K562 (cell line): ENCODE measurements around the gene CFDP1. TPM values are rescaled to one million over a fixed set of nuclear protein-coding genes. Genes with fewer than 3 reads are reported as not detected.

Source experiments
- ATF4 ChIP-seq: fragments of 450-650 bp; formaldehyde crosslinking; IDR thresholded peaks from 2 replicates; pipeline ENCODE4 v1.4.0; 2022; ENCODE audit warnings: mild to moderate bottlenecking, moderate library complexity
- CBX1 ChIP-seq: sonication (generic); IDR thresholded peaks from 2 replicates; pipeline ENCODE4 v1.6.1; 2016; ENCODE audit warnings: antibody characterized with exemption, low read depth, mild to moderate bottlenecking
- FOXJ2 ChIP-seq: fragments of 200-800 bp; sonication (Bioruptor generic); IDR thresholded peaks from 2 replicates; pipeline ENCODE4 v1.6.1; 2016; ENCODE audit warnings: missing genetic modification characterization, missing compliant biosample characterization
- FUS ChIP-seq: fragments of 200-400 bp; formaldehyde crosslinking; optimal IDR thresholded peaks from 2 replicates; pipeline ENCODE3; 2017; ENCODE audit warnings: low read depth, low read length
- GTF2E2 ChIP-seq: fragments of 200-800 bp; sonication (Bioruptor generic); IDR thresholded peaks from 2 replicates; pipeline ENCODE4 v1.6.1; 2016; ENCODE audit warnings: missing genetic modification characterization, missing compliant biosample characterization
- NR2C2 ChIP-seq, 2 experiments: fragments of 200-800 bp in 1 of 2; sonication (Bioruptor generic) in 1 of 2; sonication (generic) in 1 of 2; formaldehyde crosslinking in 1 of 2; IDR thresholded peaks; 2 replicates each; pipeline versions ENCODE4 v1.6.1 to v1.8.0; 2016 to 2022; ENCODE audit warnings: mild to moderate bottlenecking in 1 of 2, missing compliant biosample characterization in 1 of 2, missing genetic modification characterization in 1 of 2, missing genetic modification reagents in 1 of 2
- RAD21 ChIP-seq, 2 experiments: fragments of 250-450 bp in 1 of 2; fragments of 450-650 bp in 1 of 2; sonication (Bioruptor Pico) in 1 of 2; formaldehyde crosslinking in 1 of 2; IDR thresholded peaks in 1 of 2; conservative IDR thresholded peaks in 1 of 2; 2 replicates each; pipeline versions ENCODE4 v1.4.0 to v1.8.0; 2020 to 2022; ENCODE audit warnings: mild to moderate bottlenecking in 2 of 2, moderate library complexity in 1 of 2
- SREBF1 ChIP-seq: fragments of 150-350 bp; IDR thresholded peaks from 2 replicates; pipeline ENCODE4 v1.6.1; 2014; ENCODE audit warnings: antibody characterized with exemption, low read depth, low read length, borderline replicate concordance
- TGIF2 ChIP-seq: sonication (generic); formaldehyde crosslinking; IDR thresholded peaks from 2 replicates; pipeline ENCODE4 v1.8.1; 2022; ENCODE audit warnings: mild to moderate bottlenecking, missing genetic modification reagents, moderate library complexity
- ZNF140 ChIP-seq: fragments of 250-450 bp; sonication (Bioruptor Pico); IDR thresholded peaks from 2 replicates; pipeline ENCODE4 v1.8.0; 2021; ENCODE audit warnings: moderate library complexity, mild to moderate bottlenecking, inconsistent platforms
- ZNF175 ChIP-seq: fragments of 200-800 bp; sonication (Bioruptor generic); IDR thresholded peaks from 2 replicates; pipeline ENCODE4 v1.6.1; 2016; ENCODE audit warnings: low read depth, mild to moderate bottlenecking, missing genetic modification characterization, missing compliant biosample characterization
- ZNF274 ChIP-seq: IDR thresholded peaks from 2 replicates; pipeline ENCODE4 v1.6.1; 2011; ENCODE audit warnings: low read depth, mild to moderate bottlenecking, low read length, moderate library complexity, borderline replicate concordance
- ZNF277 ChIP-seq: fragments of 250-450 bp; sonication (Bioruptor Pico); IDR thresholded peaks from 2 replicates; pipeline ENCODE4 v1.8.0; 2022; ENCODE audit warnings: inconsistent platforms, mild to moderate bottlenecking, moderate library complexity, borderline replicate concordance
- ZNF589 ChIP-seq: fragments of 200-800 bp; sonication (Bioruptor generic); IDR thresholded peaks from 2 replicates; pipeline ENCODE4 v1.6.1; 2016; ENCODE audit warnings: low read depth, missing genetic modification characterization, missing compliant biosample characterization
- ZNF644 ChIP-seq: fragments of 200-800 bp; sonication (Bioruptor generic); IDR thresholded peaks from 2 replicates; pipeline ENCODE4 v1.6.1; 2016; ENCODE audit warnings: low read depth, missing genetic modification characterization, missing compliant biosample characterization
- ZNF717 ChIP-seq: fragments of 250-450 bp; sonication (Bioruptor Pico); IDR thresholded peaks from 2 replicates; pipeline ENCODE4 v1.5.0; 2021
- ZNF77 ChIP-seq: fragments of 250-450 bp; sonication (Bioruptor Pico); IDR thresholded peaks from 2 replicates; pipeline ENCODE4 v1.5.0; 2020
- polyA plus RNA-seq, 8 experiments: library from polyadenylated mRNA; depleted of rRNA in 4 of 8; stranded (reverse) in 5 of 8; unstranded in 3 of 8; fragments of >200 nt; fragmentation: Nextera tagmentation in 2 of 8; fragmentation: Illumina TruSeq in 1 of 8; extraction: Ambion mirVana in 2 of 8; extraction: Trizol in 1 of 8; gene quantifications; 2 replicates each; pipeline versions ENCODE4 v1.2.1 to v1.2.3, GENCODE V29; 2011 to 2014; ENCODE audit warnings: inconsistent platforms in 1 of 8, missing spikeins in 1 of 8
- total RNA-seq, 7 experiments: library from RNA; depleted of rRNA in 6 of 7; stranded (reverse); fragments of >200 nt in 6 of 7; fragmentation: Illumina TruSeq in 2 of 7; extraction: Trizol in 2 of 7; gene quantifications; 2 replicates each; pipeline versions ENCODE4 v1.2.1 to v1.2.3, GENCODE V29; 2011 to 2021; ENCODE audit warnings: low replicate concordance in 1 of 7
- TF ChIP-seq, protein P1 (sequence below): sonication (generic); formaldehyde crosslinking; IDR thresholded peaks from 2 replicates; pipeline ENCODE4 v1.8.1; 2023; ENCODE audit warnings: mild to moderate bottlenecking, missing genetic modification reagents, moderate library complexity
- TF ChIP-seq, protein P2 (sequence below): fragments of 250-450 bp; sonication (Bioruptor Pico); IDR thresholded peaks from 2 replicates; pipeline ENCODE4 v1.5.0; 2022; ENCODE audit warnings: mild to moderate bottlenecking
- TF ChIP-seq, protein P3 (sequence below): fragments of 250-450 bp; sonication (Bioruptor Pico); IDR thresholded peaks from 2 replicates; pipeline ENCODE4 v1.4.0; 2020; ENCODE audit warnings: borderline replicate concordance

The CFDP1 gene
- total and polyA plus RNA-seq, 9 of the 15 experiments (the other 6 are each of a cell fraction or from before 2014, with no cell fraction given), result 31.5 to 78.4 (median 61.7) TPM

DNA sequence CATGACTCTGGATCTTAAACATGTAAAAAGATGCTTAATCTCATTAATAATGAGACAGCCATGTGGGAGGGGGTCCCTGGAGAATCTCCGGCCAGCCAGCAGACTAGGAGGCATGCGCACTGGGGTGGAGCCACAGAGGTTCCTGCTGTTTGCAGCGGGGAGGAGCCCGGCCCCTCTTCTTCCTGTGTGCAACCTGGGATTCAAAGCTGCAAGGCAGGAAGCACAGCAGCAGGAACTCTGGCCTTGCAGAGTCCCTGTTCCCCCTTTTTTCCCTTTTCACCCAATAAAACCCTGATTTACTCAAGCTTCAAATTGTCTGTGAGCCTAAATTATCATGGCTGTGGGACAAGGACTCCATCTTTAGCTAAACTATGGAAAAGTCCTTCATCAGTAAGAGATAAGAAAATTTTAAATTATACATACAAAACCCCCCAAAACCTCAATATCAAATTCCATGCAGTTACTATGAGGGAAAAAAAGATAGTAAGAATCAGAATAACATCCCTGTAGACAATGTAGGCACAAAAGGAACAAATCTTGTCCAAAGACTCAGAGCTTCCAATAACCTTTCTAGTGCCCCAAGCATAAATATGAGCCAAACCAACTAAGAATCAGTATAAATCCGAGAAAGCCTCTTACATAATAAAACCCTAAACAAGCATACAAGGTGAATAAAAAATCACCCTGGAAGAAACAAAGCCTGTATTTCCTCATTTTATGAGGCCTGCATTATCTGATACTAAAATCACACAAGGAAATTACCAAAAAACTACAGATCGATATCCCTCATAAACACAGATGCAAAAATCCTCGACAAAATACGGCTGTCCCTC is 12.1 kb downstream of the CFDP1 start (continued):
- no peak for TF ChIP-seq ZNF644 (tag)
- no peak for TF ChIP-seq ZNF589 (CRISPR knock-in tag)
- no peak for TF ChIP-seq FUS
- no peak for TF ChIP-seq TGIF2 (CRISPR knock-in tag)
- TF ChIP-seq ZNF175 (CRISPR knock-in tag), result no peak
- no peak for TF ChIP-seq ZNF274
- no peak for TF ChIP-seq ATF4
- TF ChIP-seq RAD21 (CRISPR knock-in tag; conservative IDR thresholded peaks at IDR 0.05 in 1 of 2, IDR thresholded peaks at IDR 0.05 in 1 of 2), result no peak
- TF ChIP-seq CBX1, result no peak
- no peak for TF ChIP-seq GTF2E2 (tag)
- TF ChIP-seq ZNF140 (CRISPR knock-in tag), result no peak
- no peak for TF ChIP-seq ZNF77
- TF ChIP-seq ZNF717 (CRISPR knock-in tag), result no peak
- no peak for TF ChIP-seq ZNF277
- TF ChIP-seq FOXJ2, result no peak
- TF ChIP-seq, protein P1, sequence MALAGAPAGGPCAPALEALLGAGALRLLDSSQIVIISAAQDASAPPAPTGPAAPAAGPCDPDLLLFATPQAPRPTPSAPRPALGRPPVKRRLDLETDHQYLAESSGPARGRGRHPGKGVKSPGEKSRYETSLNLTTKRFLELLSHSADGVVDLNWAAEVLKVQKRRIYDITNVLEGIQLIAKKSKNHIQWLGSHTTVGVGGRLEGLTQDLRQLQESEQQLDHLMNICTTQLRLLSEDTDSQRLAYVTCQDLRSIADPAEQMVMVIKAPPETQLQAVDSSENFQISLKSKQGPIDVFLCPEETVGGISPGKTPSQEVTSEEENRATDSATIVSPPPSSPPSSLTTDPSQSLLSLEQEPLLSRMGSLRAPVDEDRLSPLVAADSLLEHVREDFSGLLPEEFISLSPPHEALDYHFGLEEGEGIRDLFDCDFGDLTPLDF (CRISPR knock-in tag), result no peak
- TF ChIP-seq, protein P2, sequence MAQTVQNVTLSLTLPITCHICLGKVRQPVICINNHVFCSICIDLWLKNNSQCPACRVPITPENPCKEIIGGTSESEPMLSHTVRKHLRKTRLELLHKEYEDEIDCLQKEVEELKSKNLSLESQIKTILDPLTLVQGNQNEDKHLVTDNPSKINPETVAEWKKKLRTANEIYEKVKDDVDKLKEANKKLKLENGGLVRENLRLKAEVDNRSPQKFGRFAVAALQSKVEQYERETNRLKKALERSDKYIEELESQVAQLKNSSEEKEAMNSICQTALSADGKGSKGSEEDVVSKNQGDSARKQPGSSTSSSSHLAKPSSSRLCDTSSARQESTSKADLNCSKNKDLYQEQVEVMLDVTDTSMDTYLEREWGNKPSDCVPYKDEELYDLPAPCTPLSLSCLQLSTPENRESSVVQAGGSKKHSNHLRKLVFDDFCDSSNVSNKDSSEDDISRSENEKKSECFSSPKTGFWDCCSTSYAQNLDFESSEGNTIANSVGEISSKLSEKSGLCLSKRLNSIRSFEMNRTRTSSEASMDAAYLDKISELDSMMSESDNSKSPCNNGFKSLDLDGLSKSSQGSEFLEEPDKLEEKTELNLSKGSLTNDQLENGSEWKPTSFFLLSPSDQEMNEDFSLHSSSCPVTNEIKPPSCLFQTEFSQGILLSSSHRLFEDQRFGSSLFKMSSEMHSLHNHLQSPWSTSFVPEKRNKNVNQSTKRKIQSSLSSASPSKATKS (CRISPR knock-in tag), result no peak
- TF ChIP-seq SREBF1, result no peak
- TF ChIP-seq, protein P3, sequence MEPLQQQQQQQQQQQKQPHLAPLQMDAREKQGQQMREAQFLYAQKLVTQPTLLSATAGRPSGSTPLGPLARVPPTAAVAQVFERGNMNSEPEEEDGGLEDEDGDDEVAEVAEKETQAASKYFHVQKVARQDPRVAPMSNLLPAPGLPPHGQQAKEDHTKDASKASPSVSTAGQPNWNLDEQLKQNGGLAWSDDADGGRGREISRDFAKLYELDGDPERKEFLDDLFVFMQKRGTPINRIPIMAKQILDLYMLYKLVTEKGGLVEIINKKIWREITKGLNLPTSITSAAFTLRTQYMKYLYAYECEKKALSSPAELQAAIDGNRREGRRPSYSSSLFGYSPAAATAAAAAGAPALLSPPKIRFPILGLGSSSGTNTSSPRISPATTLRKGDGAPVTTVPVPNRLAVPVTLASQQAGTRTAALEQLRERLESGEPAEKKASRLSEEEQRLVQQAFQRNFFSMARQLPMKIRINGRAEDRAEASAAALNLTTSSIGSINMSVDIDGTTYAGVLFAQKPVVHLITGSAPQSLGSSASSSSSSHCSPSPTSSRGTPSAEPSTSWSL, result no peak
- no peak for TF ChIP-seq NR2C2 (CRISPR knock-in tag; IDR thresholded peaks at IDR 0.05)
- no peak for TF ChIP-seq NR2C2 (tag; IDR thresholded peaks at IDR 0.05)
